Spleen (tissue), 11 donors: ENCODE results near the gene ETV7. TPM values are rescaled to one million over a fixed set of nuclear protein-coding genes. Genes with fewer than 3 reads are reported as not detected.

Experiments
- DNase-seq: peaks from one replicate; pipeline ENCODE4 v3.0.0-alpha.2; 2020
- H3K27ac ChIP-seq, 8 donors: fragments of 200-600 bp; sonication (generic) in 7 of 8; 1 replicate in 4 of 8; 2 replicates in 4 of 8; pipeline versions ENCODE4 v1.5.0 to v1.8.0; 2016 to 2021; ENCODE audit warnings: inconsistent platforms in 4 of 8, mild to moderate bottlenecking in 4 of 8, moderate library complexity in 1 of 8
- H3K27me3 ChIP-seq, 7 donors: fragments of 200-600 bp; sonication (generic) in 6 of 7; replicated peaks in 1 of 7; 1 replicate in 4 of 7; 2 replicates in 3 of 7; pipeline versions ENCODE4 v1.5.0 to v1.8.0; 2016 to 2021; ENCODE audit warnings: inconsistent platforms in 3 of 7, mild to moderate bottlenecking in 1 of 7
- H3K36me3 ChIP-seq, 6 donors: fragments of 200-600 bp; sonication (generic) in 5 of 6; 1 replicate in 4 of 6; 2 replicates in 2 of 6; pipeline versions ENCODE4 v1.5.0 to v1.8.0; 2016 to 2021; ENCODE audit warnings: inconsistent platforms in 2 of 6
- H3K4me1 ChIP-seq, 6 donors: fragments of 200-600 bp; sonication (generic) in 5 of 6; 1 replicate in 3 of 6; 2 replicates in 3 of 6; pipeline versions ENCODE4 v1.5.0 to v1.8.0; 2016 to 2021; ENCODE audit warnings: inconsistent platforms in 3 of 6
- H3K4me3 ChIP-seq, 8 donors: fragments of 200-600 bp; sonication (generic) in 7 of 8; 1 replicate in 4 of 8; 2 replicates in 4 of 8; pipeline versions ENCODE4 v1.5.0 to v1.8.0; 2016 to 2021; ENCODE audit warnings: inconsistent platforms in 4 of 8, mild to moderate bottlenecking in 4 of 8, moderate library complexity in 2 of 8
- H3K9me3 ChIP-seq, 8 donors: fragments of 200-600 bp; sonication (generic) in 7 of 8; 1 replicate in 4 of 8; 2 replicates in 4 of 8; pipeline versions ENCODE4 v1.5.0 to v1.8.0; 2016 to 2021; ENCODE audit warnings: inconsistent platforms in 4 of 8
- CTCF ChIP-seq, 11 experiments: fragments of 200-600 bp in 7 of 11; fragments of 450-650 bp in 4 of 11; sonication (generic) in 4 of 11; IDR thresholded peaks in 8 of 11; conservative IDR thresholded peaks in 3 of 11; 1 replicate in 7 of 11; 2 replicates in 4 of 11; pipeline versions ENCODE4 v1.4.0 to v1.8.0; 2016 to 2021; ENCODE audit warnings: antibody characterized with exemption in 11 of 11, inconsistent platforms in 4 of 11, mild to moderate bottlenecking in 1 of 11
- POLR2A ChIP-seq, 3 donors: fragments of 450-650 bp; IDR thresholded peaks; one replicate each; pipeline ENCODE4 v1.5.1; 2017; ENCODE audit warnings: antibody characterized with exemption in 3 of 3, mild to moderate bottlenecking in 1 of 3
- POLR2AphosphoS5 ChIP-seq, 3 donors: sonication (generic); formaldehyde crosslinking; IDR thresholded peaks; one replicate each; pipeline ENCODE4 v1.5.1; 2017; ENCODE audit warnings: antibody characterized with exemption in 3 of 3
- WGBS, 5 donors: extraction: QIAGEN DNeasy Blood & Tissue Kit in 3 of 5; methylation state at CpG; one replicate each; pipeline versions ENCODE4 v1.1.5 to v1.1.7; 2013 to 2018; 5-methylcytosine and 5-hydroxymethylcytosine counted together
- intact Hi-C: fragments of 100-400 bp; cut with DNase I; formaldehyde crosslinking; loops from one replicate; pipeline ENCODE4 v1.15.0; 2023; ENCODE audit warnings: low total_unique reads
- polyA plus RNA-seq, 3 donors: library from polyadenylated mRNA; stranded (reverse); fragments of 200-250 nt; gene quantifications; one replicate each; pipeline ENCODE4 v1.2.1, GENCODE V29; 2013
- total RNA-seq, 7 donors: library from RNA; depleted of rRNA in 3 of 7; stranded (reverse); fragments of >200 nt in 3 of 7; fragmentation: NEBNext Ultra II Directional in 4 of 7; extraction: Animal tissue kit (Norgen Biotek cat#: 25700) in 4 of 7; gene quantifications; one replicate each; pipeline versions ENCODE4 v1.1.0 to v1.2.1, GENCODE V29; 2016 to 2021
- donor health status: healthy with polysubstance abuse.
- donor health status: DM: no; HTN: no; CAD: no; lungs with moderate emphysema.
- donor health status: DM: no; HTN: no; CAD: no.
- donor health status: Bipolar disorder and iron deficiency.
- donor health status: healthy.
- donor health status: DM: no; HTN: no; CAD: no.
- donor health status: DM: yes; HTN: yes; CAD: no.

ETV7 gene
- total and polyA plus RNA-seq, 10 donors = 0.51 to 4.5 (median 2.0) TPM

DNA sequence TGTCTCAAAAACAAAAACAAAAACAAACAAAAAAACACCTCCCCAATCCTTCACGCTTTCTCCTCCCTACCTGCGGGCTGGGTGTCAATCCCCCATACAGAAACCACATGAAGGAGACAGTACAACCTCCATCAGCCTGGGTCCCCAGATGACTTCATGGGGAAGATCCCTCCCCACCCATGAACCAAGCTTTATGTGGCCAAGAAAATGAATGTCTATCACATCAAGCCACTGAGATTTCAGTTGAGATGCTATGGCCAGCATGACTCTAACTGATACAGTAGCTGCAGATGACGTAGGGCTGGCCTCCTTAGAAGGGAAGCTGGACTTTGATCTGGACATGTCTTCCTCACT, 29.6 kb downstream of the ETV7 start:
- TF ChIP-seq CTCF (IDR thresholded peaks at IDR 0.05 in 8 of 11, conservative IDR thresholded peaks at IDR 0.05 in 3 of 11) (no peak), POLR2A (IDR thresholded peaks at IDR 0.05) (no peak), POLR2AphosphoS5 (IDR thresholded peaks at IDR 0.05) (no peak)
- WGBS, 5 donors = 69 to 81% (median 78%) methylated on average over 3 of the region's 3 CpGs
- no peaks in the 10 kb centered on the region for H3K9me3 ChIP-seq
- H3K27ac ChIP-seq = peak overlapping the region in 5 of 8 donors; percentile 24 to 54 (median 41)
- H3K4me1 ChIP-seq = peaks cover 0 to 33% (median 22%) of the 10 kb centered on the region in 6 donors
- H3K4me3 ChIP-seq = no peak overlapping the region
- DNase-seq = no peak
- intact Hi-C loops = loop anchor here (10.0 kb wide), 1 partner anchor 233 kb away; no protein-coding TSS in a partner anchor
- peaks cover 0 to 29% (median 0%) of the 10 kb centered on the region in 7 donors for H3K27me3 ChIP-seq
- H3K36me3 ChIP-seq = peaks cover 0 to 4% (median 0%) of the 10 kb centered on the region in 6 donors

- intact Hi-C loops = loop anchor here (10.0 kb wide), 1 partner anchor 231 kb away; no protein-coding TSS in a partner anchor
Measured at GRCh38 chr6:36355819-36356218, 31.6 kb downstream of the ETV7 start.

GRCh38 chr6:36353411-36353915, 34.0 kb downstream of the ETV7 start:
- peaks cover 0 to 40% (median 0%) of the 10 kb centered on the region in 7 donors for H3K27me3 ChIP-seq
- intact Hi-C loops = loop anchor here (10.0 kb wide), 1 partner anchor 229 kb away; no protein-coding TSS in a partner anchor
- H3K9me3 ChIP-seq = peaks cover 0 to 5% (median 0%) of the 10 kb centered on the region in 8 donors
- no peak overlapping the region for H3K4me3 ChIP-seq
- no peaks in the 10 kb centered on the region for H3K36me3 ChIP-seq
- H3K4me1 ChIP-seq = peaks cover 0 to 25% (median 14%) of the 10 kb centered on the region in 6 donors
- DNase-seq = no peak
- H3K27ac ChIP-seq = no peak overlapping the region
- TF ChIP-seq CTCF (IDR thresholded peaks at IDR 0.05 in 8 of 11, conservative IDR thresholded peaks at IDR 0.05 in 3 of 11) = no peak
- no peak for TF ChIP-seq POLR2AphosphoS5 (IDR thresholded peaks at IDR 0.05)
- TF ChIP-seq POLR2A (IDR thresholded peaks at IDR 0.05) = no peak
- 75 to 83% (median 78%) methylated on average over 4 of the region's 4 CpGs for WGBS, 5 donors

More at GRCh38 chr6:36355819-36356218, 31.6 kb downstream of the ETV7 start:
- no peaks in the 10 kb centered on the region for H3K36me3 ChIP-seq
- H3K9me3 ChIP-seq = peaks cover 0 to 5% (median 0%) of the 10 kb centered on the region in 8 donors
- peaks cover 0 to 40% (median 0%) of the 10 kb centered on the region in 7 donors for H3K27me3 ChIP-seq
- H3K27ac ChIP-seq = no peak overlapping the region
- no peak overlapping the region for H3K4me3 ChIP-seq
- peaks cover 0 to 31% (median 26%) of the 10 kb centered on the region in 6 donors for H3K4me1 ChIP-seq
- WGBS, 5 donors = 31 to 65% (median 45%) methylated on average over 4 of the region's 4 CpGs
- TF ChIP-seq POLR2A (IDR thresholded peaks at IDR 0.05) (no peak), CTCF (IDR thresholded peaks at IDR 0.05 in 8 of 11, conservative IDR thresholded peaks at IDR 0.05 in 3 of 11) (no peak), POLR2AphosphoS5 (IDR thresholded peaks at IDR 0.05) (no peak)
- no peak for DNase-seq

GRCh38 chr6:36352477-36353157, 34.9 kb downstream of the ETV7 start:
- Histone ChIP-seq H3K4me1 (peaks cover 0 to 20% (median 8%) of the 10 kb centered on the region in 6 donors), H3K27ac (no peak overlapping the region)

More at GRCh38 chr6:36352477-36353157, 34.9 kb downstream of the ETV7 start:
- intact Hi-C loops = loop anchor here (10.0 kb wide), 1 partner anchor 228 kb away; no protein-coding TSS in a partner anchor
- H3K36me3 ChIP-seq = no peaks in the 10 kb centered on the region
- H3K9me3 ChIP-seq = peaks cover 0 to 5% (median 0%) of the 10 kb centered on the region in 8 donors
- DNase-seq = no peak
- H3K27me3 ChIP-seq = peaks cover 0 to 43% (median 0%) of the 10 kb centered on the region in 7 donors
- H3K4me3 ChIP-seq = no peak overlapping the region
- 90 to 94% (median 91%) methylated on average over 8 of the region's 8 CpGs for WGBS, 5 donors
- TF ChIP-seq CTCF (IDR thresholded peaks at IDR 0.05 in 8 of 11, conservative IDR thresholded peaks at IDR 0.05 in 3 of 11) (no peak), POLR2A (IDR thresholded peaks at IDR 0.05) (no peak)
